HepG2 (cell line): ENCODE measurements around the gene TAS1R3. TPM values are rescaled to one million over a fixed set of nuclear protein-coding genes. Genes with fewer than 3 reads are reported as not detected.

Source experiments
- GMEB2 ChIP-seq: IDR thresholded peaks from 2 replicates; pipeline ENCODE4 v1.6.1; 2016; ENCODE audit warnings: missing biosample characterization, missing genetic modification reagents, low read depth
- HNRNPUL1 ChIP-seq: fragments of 200-400 bp; formaldehyde crosslinking; IDR thresholded peaks from 2 replicates; pipeline ENCODE4 v1.6.1; 2017; ENCODE audit warnings: low read depth, mild to moderate bottlenecking, low read length, moderate library complexity
- IKZF1 ChIP-seq: fragments of 450-650 bp; IDR thresholded peaks from 2 replicates; pipeline ENCODE4 v1.7.1; 2016
- MTERF4 ChIP-seq: sonication (generic); formaldehyde crosslinking; IDR thresholded peaks from 2 replicates; pipeline ENCODE4 v1.8.0; 2023; ENCODE audit warnings: mild to moderate bottlenecking, missing genetic modification reagents
- MTF2 ChIP-seq: sonication (generic); formaldehyde crosslinking; IDR thresholded peaks from 2 replicates; pipeline ENCODE4 v1.5.0; 2020; ENCODE audit warnings: missing genetic modification reagents, borderline replicate concordance
- PHF5A ChIP-seq: IDR thresholded peaks from one replicate; pipeline ENCODE4 v1.6.1; 2018; ENCODE audit warnings: low read depth, missing genetic modification reagents; ENCODE audit not compliant: unreplicated experiment
- RBFOX2 ChIP-seq: fragments of 200-400 bp; formaldehyde crosslinking; IDR thresholded peaks from 2 replicates; pipeline ENCODE4 v1.6.1; 2017; ENCODE audit warnings: low read depth, mild to moderate bottlenecking, low read length
- RFX3 ChIP-seq: IDR thresholded peaks from 2 replicates; pipeline ENCODE4 v1.6.1; 2016; ENCODE audit warnings: missing biosample characterization, missing genetic modification reagents
- RFX5 ChIP-seq: IDR thresholded peaks from 2 replicates; pipeline ENCODE4 v1.6.1; 2011; ENCODE audit warnings: low read depth, low read length, improper control_type of control experiment
- SIX4 ChIP-seq: sonication (generic); formaldehyde crosslinking; IDR thresholded peaks from 2 replicates; pipeline ENCODE4 v1.4.0; 2020; ENCODE audit warnings: missing genetic modification reagents
- TCF7L2 ChIP-seq: IDR thresholded peaks from 2 replicates; pipeline ENCODE4 v1.6.1; 2011; ENCODE audit warnings: mild to moderate bottlenecking, low read depth, low read length, moderate library complexity
- THAP7 ChIP-seq: sonication (generic); formaldehyde crosslinking; IDR thresholded peaks from 2 replicates; pipeline ENCODE4 v1.8.1; 2023; ENCODE audit warnings: mild to moderate bottlenecking, missing genetic modification reagents
- ZNF101 ChIP-seq: sonication (generic); formaldehyde crosslinking; IDR thresholded peaks from 2 replicates; pipeline ENCODE4 v1.4.0; 2020; ENCODE audit warnings: mild to moderate bottlenecking, low read depth, missing genetic modification reagents, borderline replicate concordance
- ZNF337 ChIP-seq: sonication (generic); formaldehyde crosslinking; IDR thresholded peaks from 2 replicates; pipeline ENCODE4 v1.5.1; 2020; ENCODE audit warnings: missing genetic modification reagents, low read depth, mild to moderate bottlenecking, borderline replicate concordance
- ZNF576 ChIP-seq: sonication (generic); formaldehyde crosslinking; IDR thresholded peaks from 2 replicates; pipeline ENCODE4 v1.4.0; 2020; ENCODE audit warnings: mild to moderate bottlenecking, missing genetic modification reagents
- ZNF713 ChIP-seq: sonication (generic); formaldehyde crosslinking; IDR thresholded peaks from 2 replicates; pipeline ENCODE4 v1.4.0; 2020; ENCODE audit warnings: mild to moderate bottlenecking, missing genetic modification reagents
- ZNF773 ChIP-seq: sonication (generic); formaldehyde crosslinking; IDR thresholded peaks from 2 replicates; pipeline ENCODE4 v1.4.0; 2020; ENCODE audit warnings: missing genetic modification reagents, borderline replicate concordance
- ZNF790 ChIP-seq: sonication (generic); formaldehyde crosslinking; IDR thresholded peaks from 2 replicates; pipeline ENCODE4 v1.8.0; 2022; ENCODE audit warnings: missing genetic modification reagents, mild to moderate bottlenecking, borderline replicate concordance
- polyA plus RNA-seq, 8 experiments: library from polyadenylated mRNA; depleted of rRNA in 3 of 8; stranded (reverse) in 7 of 8; unstranded in 1 of 8; fragments of >200 nt; fragmentation: Illumina TruSeq in 4 of 8; extraction: Trizol in 4 of 8; gene quantifications; 2 replicates each; pipeline versions ENCODE4 v1.2.1 to v1.2.3, GENCODE V29; 2011 to 2016; ENCODE audit warnings: low read depth in 4 of 8, missing spikeins in 1 of 8, mixed read lengths in 1 of 8; ENCODE audit not compliant: insufficient read depth in 1 of 8
- total RNA-seq, 5 experiments: library from RNA; depleted of rRNA; stranded (reverse); fragments of >200 nt; fragmentation: Illumina TruSeq; extraction: Trizol; gene quantifications; 2 replicates each; pipeline ENCODE4 v1.2.3, GENCODE V29; 2016; ENCODE audit warnings: low read depth in 1 of 5

TAS1R3 gene
- total and polyA plus RNA-seq, 2 of the 13 experiments (the other 11 are each of a cell fraction or from before 2014, with no cell fraction given): 0.13 to 0.15 TPM

GRCh38 chr1:1374929-1375662 lies 44.0 kb downstream of the TAS1R3 start, which contains the start of gene AURKAIP1 (continued):
- TF ChIP-seq GMEB2 (CRISPR knock-in tag) (no peak; the same call in 1 of the 2 replicates), ZNF773 (no peak), ZNF101 (CRISPR knock-in tag) (no peak), ZNF790 (CRISPR knock-in tag) (0 out of 2 replicates have a peak, but pooled peaks have one; percentile 67), ZNF337 (peak; percentile 96; the same call in 1 of the 2 replicates), ZNF576 (CRISPR knock-in tag) (no peak), MTF2 (peak; percentile 97; the same call in 1 of the 2 replicates), HNRNPUL1 (peak; percentile 73; the same call in 1 of the 2 replicates), TCF7L2 (no peak), ZNF713 (CRISPR knock-in tag) (peak; percentile 85; the same call in 1 of the 2 replicates), MTERF4 (CRISPR knock-in tag) (peak; percentile 49; the same call in 1 of the 2 replicates), IKZF1 (no peak), RFX3 (CRISPR knock-in tag) (0 out of 2 replicates have a peak, but pooled peaks have one; percentile 10), RBFOX2 (peak; percentile 93), PHF5A (CRISPR knock-in tag) (peak; percentile 85), RFX5 (peak; percentile 63; the same call in 1 of the 2 replicates), SIX4 (CRISPR knock-in tag) (peak; percentile 68), THAP7 (peak; percentile 88)
